ENCODE data around the gene ACO1. TPM values are rescaled to one million over a fixed set of nuclear protein-coding genes. Genes with fewer than 3 reads are reported as not detected.

Gene ACO1
- total and polyA plus RNA-seq, 10 donors, result 3.8 to 20.7 (median 17.8) TPM

GRCh38 chr9:32411753-32412152 is 27.3 kb downstream of the ACO1 start:
- intact Hi-C loops (cut with DNase I; ENCODE audit: low total_unique reads), result no loop called here
- H3K9me3 ChIP-seq, result no peaks in the 10 kb centered on the region
- no peaks in the 10 kb centered on the region for H3K4me1 ChIP-seq
- no peak for TF ChIP-seq POLR2AphosphoS5 (IDR thresholded peaks at IDR 0.05)
- TF ChIP-seq POLR2A (IDR thresholded peaks at IDR 0.05), result no peak
- no peak for TF ChIP-seq CTCF (IDR thresholded peaks at IDR 0.05 in 8 of 11, conservative IDR thresholded peaks at IDR 0.05 in 3 of 11)
- DNase-seq, result no peak
- H3K27ac ChIP-seq, result no peak overlapping the region
- peaks cover 0 to 93% (median 27%) of the 10 kb centered on the region in 6 donors for H3K36me3 ChIP-seq
- H3K27me3 ChIP-seq (replicated peaks in 1 of 7), result no peaks in the 10 kb centered on the region
- no peak overlapping the region for H3K4me3 ChIP-seq
- 93 to 98% (median 97%) methylated on average over 3 of the region's 3 CpGs for WGBS, 5 donors

GRCh38 chr9:32412440-32412839 is 28.0 kb downstream of the ACO1 start:
- no peaks in the 10 kb centered on the region for H3K9me3 ChIP-seq
- H3K4me1 ChIP-seq, result no peaks in the 10 kb centered on the region
- no peak overlapping the region for H3K4me3 ChIP-seq
- intact Hi-C loops (cut with DNase I; ENCODE audit: low total_unique reads), result no loop called here
- WGBS, 5 donors, result 67 to 99% (median 95%) methylated on average over 3 of the region's 3 CpGs
- peaks cover 0 to 93% (median 22%) of the 10 kb centered on the region in 6 donors for H3K36me3 ChIP-seq
- H3K27me3 ChIP-seq (replicated peaks in 1 of 7), result no peaks in the 10 kb centered on the region
- TF ChIP-seq POLR2A (IDR thresholded peaks at IDR 0.05), result no peak
- no peak for TF ChIP-seq CTCF (IDR thresholded peaks at IDR 0.05 in 8 of 11, conservative IDR thresholded peaks at IDR 0.05 in 3 of 11)
- no peak for TF ChIP-seq POLR2AphosphoS5 (IDR thresholded peaks at IDR 0.05)
- H3K27ac ChIP-seq, result no peak overlapping the region
- no peak for DNase-seq

GRCh38 chr9:32413424-32413823 is 29.0 kb downstream of the ACO1 start:
- Histone ChIP-seq H3K4me3 (no peak overlapping the region), H3K36me3 (peaks cover 0 to 93% (median 16%) of the 10 kb centered on the region in 6 donors), H3K27ac (no peak overlapping the region), H3K27me3 (replicated peaks in 1 of 7) (no peaks in the 10 kb centered on the region), H3K9me3 (no peaks in the 10 kb centered on the region), H3K4me1 (no peaks in the 10 kb centered on the region)
- intact Hi-C loops (cut with DNase I; ENCODE audit: low total_unique reads), result no loop called here
- TF ChIP-seq POLR2AphosphoS5 (IDR thresholded peaks at IDR 0.05), result no peak
- no peak for TF ChIP-seq POLR2A (IDR thresholded peaks at IDR 0.05)
- no peak for TF ChIP-seq CTCF (IDR thresholded peaks at IDR 0.05 in 8 of 11, conservative IDR thresholded peaks at IDR 0.05 in 3 of 11)
- DNase-seq, result no peak

- no peak for TF ChIP-seq POLR2AphosphoS5 (IDR thresholded peaks at IDR 0.05)
- H3K27ac ChIP-seq, result no peak overlapping the region
- 86 to 94% (median 93%) methylated on average over 2 of the region's 2 CpGs for WGBS, 5 donors
These were observed 30.4 kb downstream of the ACO1 start for GRCh38 chr9:32414856-32415255.

DNA sequence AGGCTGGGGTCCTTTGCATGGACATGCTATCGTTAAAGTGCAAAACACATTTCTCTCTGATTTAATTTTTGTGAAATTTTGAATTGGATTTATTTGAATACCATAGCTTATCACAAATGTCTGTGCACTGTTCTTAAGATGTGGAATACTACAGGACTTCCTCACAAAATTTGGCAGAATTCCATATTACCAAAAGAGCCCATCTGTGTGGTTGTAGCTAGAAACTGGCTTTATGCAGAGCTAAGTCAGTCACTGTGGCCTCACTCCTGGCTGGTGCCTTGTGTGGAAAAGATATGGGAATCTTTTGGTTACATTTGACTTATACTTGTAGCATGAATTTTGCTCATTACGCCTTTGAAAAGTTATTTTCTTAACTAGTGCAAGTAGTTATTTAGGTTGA is 35.5 kb downstream of the ACO1 start:
- Histone ChIP-seq H3K27ac (no peak overlapping the region), H3K9me3 (no peaks in the 10 kb centered on the region), H3K36me3 (peaks cover 0 to 98% (median 34%) of the 10 kb centered on the region in 6 donors), H3K4me1 (no peaks in the 10 kb centered on the region), H3K27me3 (replicated peaks in 1 of 7) (no peaks in the 10 kb centered on the region), H3K4me3 (no peak overlapping the region)
- intact Hi-C loops (cut with DNase I; ENCODE audit: low total_unique reads), result no loop called here
- DNase-seq, result no peak
- TF ChIP-seq POLR2AphosphoS5 (IDR thresholded peaks at IDR 0.05) (no peak), CTCF (IDR thresholded peaks at IDR 0.05 in 8 of 11, conservative IDR thresholded peaks at IDR 0.05 in 3 of 11) (no peak), POLR2A (IDR thresholded peaks at IDR 0.05) (no peak)
- WGBS, 5 donors, result 94 to 100% (median 98%) methylated on average over 2 of the region's 2 CpGs

More at GRCh38 chr9:32414856-32415255, 30.4 kb downstream of the ACO1 start:
- DNase-seq, result no peak
- Histone ChIP-seq H3K9me3 (no peaks in the 10 kb centered on the region), H3K27me3 (replicated peaks in 1 of 7) (no peaks in the 10 kb centered on the region), H3K36me3 (peaks cover 0 to 91% (median 10%) of the 10 kb centered on the region in 6 donors), H3K4me1 (no peaks in the 10 kb centered on the region), H3K4me3 (no peak overlapping the region)
- intact Hi-C loops (cut with DNase I; ENCODE audit: low total_unique reads), result no loop called here

Measured in spleen (tissue), 11 donors.